Fibroblast of peridontal ligament (primary cell): ENCODE results near the gene CUL7.
"Not testable (repeated sequence)": the region's sequence is repeated elsewhere in the genome, so short reads cannot be mapped to it uniquely, and the experiment has no call there.

ENCODE experiments used
- DNase-seq: peaks from one replicate; pipeline ENCODE4 v3.0.0-alpha.2; 2010; ENCODE audit errors: extremely low read depth

Gene CUL7

DNA sequence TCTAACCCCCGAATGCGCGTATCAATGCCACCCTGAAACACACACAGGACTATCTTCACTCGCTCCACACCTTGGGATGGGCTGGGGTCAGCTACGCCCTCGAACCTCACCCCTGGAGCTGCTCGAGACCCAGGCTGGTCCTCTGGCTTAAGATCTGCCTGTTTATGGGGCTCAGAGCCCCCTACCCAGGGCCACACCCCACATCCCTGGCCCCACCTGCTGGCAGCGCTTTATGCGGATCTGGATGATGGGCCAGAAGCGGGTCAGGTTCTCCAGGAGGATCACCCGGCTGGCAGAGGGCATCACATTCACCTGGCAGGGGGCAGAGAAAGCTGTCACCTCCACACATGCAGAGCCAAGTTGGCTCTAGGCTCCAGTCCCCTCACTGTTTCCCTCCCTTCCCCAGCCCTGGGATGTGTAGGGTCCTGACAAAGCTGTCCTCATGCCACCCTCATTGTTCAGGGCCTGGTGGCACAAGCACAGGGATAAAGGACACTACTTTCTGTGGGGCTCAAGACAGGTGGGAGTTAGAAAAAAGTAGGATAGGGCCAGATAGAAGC is 8.2 kb downstream of the CUL7 start:
- no peak for DNase-seq

DNA sequence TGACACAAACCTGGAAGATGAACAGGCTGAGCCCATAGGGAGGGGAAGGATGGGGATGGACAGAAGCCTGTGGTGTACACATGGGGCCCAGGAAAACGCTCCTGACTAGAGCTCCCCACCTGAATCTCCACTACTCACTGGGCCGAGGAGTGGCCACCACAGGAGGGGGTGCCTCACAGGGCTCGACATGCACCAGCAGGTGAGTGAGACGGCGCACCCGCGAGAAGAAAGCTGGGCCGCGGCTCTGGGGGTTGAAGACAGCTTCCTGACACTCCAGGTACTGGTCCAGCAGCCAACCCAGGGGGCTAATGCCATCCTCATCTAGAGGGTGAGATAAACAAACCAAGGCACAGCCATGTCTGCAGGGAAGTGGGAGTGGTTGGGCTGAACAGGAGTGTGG is 10.3 kb downstream of the CUL7 start:
- no peak for DNase-seq

DNA sequence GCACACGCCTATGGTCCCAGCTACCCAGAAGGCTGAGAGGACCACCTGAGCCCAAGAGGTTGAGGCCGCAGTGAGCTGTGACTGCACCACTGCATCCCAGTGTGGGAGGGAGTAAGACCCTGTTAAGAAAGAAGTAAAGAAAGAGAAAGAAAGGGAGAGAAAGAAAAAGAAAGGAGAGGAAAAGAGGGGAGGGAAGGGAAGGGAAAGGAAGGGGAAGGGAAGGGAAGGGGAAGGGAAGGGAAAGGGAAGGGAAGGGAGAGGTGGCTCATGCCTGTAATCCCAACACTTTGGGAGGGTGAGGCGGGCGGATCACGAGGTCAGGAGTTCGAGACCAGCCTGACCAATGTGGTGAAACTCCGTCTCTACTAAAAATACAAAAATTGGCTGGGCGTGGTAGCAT is 12.2 kb downstream of the CUL7 start:
- not testable (repeated sequence) for DNase-seq

DNA sequence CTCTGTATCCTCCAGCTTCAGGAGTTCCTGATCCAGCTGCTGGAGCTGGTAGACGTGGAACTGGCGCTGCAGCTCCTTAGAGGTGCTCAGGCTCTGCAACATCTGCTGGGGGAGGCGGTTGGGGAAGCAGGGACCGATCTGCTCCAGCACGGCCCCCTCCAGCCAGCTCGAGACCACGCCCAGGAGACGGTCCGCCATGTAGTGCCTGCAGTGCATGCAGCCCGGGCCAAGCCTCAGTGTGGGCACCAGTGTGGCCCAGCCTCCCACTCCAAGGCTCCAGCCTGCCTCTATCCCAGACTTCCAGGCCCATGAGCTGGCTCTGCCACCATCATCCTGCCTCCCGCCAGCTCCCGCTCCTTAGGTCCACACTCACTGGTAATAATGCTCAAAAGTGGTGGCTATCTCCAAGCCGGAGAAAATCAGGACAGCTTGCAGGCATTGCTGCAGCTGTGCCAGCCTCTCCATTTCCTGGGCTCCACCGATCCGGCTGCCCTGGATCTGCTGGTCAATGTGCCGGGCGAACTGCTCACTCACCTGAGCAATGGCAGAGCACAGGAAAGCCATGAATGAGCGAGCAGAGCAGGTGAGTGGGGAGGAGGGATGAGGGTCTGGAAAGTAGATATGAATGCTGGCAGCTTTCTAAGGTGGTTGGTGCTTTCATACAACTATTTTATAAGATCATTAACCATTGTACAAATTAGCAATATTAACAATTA is 13.0 kb downstream of the CUL7 start:
- no peak for DNase-seq

DNA sequence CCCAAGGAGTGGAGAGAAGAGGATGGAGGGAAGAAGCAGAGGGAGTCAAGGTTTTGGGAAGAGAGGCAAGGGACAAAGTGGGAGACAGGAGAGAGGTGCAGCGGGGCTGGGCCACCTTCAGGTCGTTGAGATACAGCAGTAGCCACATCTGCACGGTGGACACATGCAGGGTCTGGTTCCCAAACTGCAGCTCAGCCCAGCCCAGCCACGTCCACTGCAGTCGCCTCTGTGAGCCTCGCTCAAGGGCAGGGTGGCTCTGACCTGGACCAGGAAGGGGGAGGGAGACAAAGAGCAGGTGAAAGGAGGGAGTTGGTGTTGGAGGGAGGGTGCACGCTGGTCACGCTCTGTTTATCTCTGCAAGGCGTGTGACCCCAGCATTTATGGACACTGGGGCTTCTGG is 14.9 kb downstream of the CUL7 start:
- no peak for DNase-seq

DNA sequence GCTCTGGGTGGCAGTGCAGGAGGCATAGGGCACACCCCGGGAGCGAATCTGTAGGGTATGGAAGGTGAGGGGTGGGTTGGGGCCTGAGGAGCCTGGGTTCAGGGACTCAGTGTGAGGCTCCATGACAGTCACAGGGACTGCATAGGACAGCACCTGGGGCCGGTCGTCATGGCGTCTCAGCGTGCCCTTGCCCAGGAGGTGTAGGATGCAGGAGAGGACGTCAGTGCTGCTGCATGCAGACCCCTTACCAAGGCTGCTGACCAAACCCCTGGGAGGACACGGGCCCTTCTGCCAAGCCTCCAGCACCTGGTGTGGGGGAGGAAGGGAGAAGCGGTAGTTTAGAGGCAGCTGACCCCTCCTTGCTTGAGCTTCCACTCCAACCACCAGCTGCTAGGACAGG is 15.9 kb downstream of the CUL7 start:
- DNase-seq, result no peak

DNA sequence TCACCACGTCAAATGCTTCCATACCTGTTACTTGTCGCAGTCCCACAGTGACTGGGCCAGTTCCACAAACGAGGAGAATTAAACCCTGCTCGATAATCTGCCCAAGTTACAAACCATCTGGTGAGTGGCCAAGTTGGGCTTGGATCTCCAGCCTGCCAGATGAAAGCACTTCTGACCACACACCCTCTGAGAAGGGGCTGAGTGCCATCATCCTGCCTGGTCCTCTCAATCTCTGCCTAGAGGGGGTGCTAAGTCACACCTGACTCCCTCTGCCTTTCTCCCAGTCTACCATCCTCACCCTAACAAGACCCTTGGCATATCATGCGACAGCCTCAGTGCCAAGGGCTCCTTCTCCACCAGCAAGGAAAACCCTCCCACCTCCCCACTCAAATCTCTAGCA is 16.5 kb downstream of the CUL7 start:
- DNase-seq, result peak; percentile 23

DNA sequence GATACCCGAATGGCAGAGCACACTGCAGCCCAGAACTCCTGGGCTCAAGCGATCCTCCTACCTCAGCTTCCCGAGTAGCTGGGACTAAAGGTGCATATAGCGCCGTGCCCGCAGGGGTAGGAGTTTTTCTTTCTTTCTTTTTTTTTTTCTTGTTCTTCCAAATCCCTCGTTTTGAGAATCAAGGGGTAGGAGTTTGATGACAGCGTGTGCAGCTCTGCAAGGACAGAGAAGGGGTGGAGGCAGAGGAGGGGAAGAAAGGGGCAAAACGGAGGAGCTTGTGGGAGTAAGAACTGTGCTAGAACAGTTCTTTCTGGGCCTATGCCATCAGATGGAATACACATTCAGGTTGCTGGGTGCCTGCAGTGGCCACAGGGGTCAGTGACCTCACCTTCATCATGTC is 16.9 kb downstream of the CUL7 start:
- no peak for DNase-seq

DNA sequence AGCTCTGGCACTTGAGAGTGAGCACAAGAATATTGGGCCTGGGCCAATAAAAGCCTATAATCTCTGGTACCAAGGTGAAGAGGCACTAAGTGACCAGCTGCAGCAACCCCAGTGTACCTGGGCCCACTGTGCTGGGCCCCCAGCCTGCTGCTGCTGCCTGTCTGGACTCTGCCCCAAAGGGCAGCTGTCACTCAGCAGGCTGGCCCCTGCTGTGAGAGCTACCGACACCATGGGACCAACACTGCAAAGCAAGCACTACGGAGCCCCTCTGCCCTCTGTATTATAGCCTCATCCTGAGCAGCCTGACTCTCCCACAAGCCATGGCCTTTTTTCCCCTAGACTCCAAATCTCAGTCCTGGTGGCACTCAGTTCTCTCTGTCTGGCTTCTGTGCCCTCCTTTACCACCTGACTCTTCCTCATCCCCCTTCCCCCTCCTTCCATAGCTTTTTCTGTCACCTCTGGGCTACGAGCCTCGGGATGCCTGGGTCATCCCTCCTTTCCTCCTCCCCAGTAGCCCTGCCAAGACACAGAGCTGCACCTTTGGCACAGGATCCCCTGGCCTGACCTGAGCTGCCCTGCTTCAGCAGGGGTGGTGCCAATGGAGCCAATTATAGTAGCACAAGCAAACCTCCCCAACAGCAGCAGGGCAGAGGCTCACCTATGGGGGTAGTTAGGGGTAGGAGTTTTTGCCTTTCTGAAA is 18.0 kb downstream of the CUL7 start:
- DNase-seq, result no peak

DNA sequence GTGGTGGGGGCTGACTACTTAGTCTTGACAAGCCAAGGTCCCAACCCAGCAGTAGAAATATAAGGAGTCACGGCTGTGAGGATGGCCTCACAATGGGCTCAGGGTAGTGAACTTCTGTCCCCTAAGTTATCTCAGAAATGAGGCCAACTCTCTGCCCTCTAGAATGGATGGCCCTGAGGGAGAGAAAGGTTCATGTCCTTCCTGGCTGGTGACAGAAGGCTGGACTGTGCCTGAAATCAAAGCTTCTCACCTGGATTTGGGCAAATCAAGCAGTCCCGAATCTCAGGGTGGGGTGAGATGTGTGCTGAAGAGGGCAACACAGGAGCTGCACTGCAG is 19.5 kb downstream of the CUL7 start:
- DNase-seq, result no peak

DNA sequence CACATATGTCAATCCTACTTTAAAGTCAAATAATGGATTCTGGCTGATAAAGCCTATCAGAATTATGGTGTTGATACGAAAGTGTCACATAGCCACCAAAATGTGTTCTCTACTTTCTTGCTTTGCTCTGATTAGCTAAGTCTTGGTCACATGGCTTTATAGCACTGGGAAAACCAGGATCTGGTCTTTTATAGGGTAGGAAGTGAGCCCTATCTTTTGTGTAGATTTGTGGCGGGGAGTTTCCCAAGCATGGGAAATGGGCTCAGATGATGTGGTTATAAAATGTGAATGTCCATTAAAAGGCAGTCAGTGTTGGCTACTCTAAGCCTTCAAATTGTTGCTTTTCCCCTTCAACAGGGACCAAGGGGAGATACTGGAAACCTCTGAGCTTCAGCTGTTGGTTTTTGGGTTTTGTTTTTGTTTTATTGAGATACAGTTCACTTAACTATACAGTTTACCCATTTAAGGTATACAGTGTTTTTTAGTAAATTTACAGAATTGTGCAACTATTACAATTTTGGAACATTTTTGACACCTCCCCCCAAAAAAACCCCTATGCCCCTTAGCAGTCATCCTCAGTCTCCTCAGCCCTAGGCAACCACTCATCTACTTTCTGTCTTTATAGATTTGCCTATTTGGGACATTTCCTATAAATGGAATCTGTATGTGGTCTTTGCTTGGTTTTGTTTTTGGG is 20.0 kb downstream of the CUL7 start:
- DNase-seq, result no peak

DNA sequence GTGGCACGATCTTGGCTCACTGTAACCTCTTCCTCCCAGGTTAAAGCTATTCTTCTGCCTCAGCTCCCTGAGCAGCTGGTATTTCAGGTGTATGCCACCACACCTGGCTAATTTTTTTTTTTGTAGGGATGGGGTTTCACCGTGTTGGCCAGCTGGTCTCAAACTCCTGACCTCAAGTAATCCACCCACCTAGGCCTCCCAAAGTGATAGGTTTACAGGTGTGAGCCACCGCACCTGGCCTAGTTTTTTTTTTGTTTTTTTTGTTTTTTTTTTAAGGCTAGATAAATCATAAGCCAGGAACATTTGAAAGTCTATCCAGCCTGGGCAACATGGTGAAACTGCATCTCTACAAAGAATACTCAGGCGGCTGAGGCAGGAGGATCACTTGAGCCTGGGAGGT is 21.3 kb downstream of the CUL7 start:
- DNase-seq, result no peak

DNA sequence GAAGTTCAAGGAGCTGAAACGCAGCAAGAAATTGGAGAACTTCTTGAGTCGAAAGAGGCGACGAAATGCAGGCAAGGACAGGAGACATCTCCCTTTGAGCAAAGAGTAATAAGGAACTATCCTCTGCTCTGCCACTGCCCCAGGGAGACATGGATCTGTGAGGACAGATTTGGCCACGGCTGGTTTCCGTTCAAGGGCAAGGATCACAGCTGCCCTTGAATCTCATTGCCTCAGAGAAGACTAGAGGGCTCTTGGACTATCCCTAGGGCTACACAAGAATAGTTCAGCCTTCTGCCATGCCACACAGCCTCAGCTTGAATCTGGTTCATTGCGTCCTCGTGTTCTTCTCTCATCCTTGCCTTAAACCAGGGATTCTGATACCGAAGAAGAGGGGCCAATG is 24.5 kb downstream of the CUL7 start:
- no peak for DNase-seq

DNA sequence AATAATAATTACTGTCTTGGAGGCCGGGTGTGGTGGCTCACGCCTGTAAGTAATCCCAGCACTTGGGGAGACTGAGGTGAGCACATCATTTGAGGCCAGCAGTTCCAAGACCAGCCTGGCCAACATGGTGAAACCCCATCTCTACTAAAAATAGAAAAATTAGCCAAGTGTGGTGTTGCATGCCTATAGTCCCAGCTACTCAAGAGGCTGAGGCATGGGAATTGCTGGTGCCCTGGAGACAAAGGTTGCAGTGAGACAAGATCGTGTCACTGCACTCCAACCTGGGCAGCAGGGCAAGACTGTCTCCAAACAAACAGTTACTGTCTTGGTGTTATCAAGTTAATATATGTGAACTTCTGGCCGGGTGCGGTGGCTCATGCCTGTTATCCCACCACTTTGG is 27.3 kb downstream of the CUL7 start:
- DNase-seq, result no peak

DNA sequence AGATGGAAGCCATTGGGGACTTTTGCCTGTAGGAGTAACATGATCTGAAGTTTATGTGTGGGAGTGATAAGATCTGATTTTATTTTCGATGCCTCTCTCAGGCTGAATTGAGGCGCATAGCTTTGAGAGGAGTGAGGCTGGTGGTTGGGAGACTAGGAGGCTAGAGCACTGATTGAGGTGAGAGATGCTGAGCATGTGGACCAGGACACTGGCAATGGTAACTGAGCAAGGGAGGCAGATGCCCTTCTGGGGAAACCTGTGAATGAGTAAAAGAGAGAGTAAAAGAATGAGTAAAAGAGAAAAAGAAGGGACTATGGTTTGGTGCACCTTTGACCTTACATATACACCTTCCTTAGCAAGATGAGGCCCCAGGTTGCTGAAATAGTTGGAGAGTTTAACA is 29.2 kb downstream of the CUL7 start:
- no peak for DNase-seq

DNA sequence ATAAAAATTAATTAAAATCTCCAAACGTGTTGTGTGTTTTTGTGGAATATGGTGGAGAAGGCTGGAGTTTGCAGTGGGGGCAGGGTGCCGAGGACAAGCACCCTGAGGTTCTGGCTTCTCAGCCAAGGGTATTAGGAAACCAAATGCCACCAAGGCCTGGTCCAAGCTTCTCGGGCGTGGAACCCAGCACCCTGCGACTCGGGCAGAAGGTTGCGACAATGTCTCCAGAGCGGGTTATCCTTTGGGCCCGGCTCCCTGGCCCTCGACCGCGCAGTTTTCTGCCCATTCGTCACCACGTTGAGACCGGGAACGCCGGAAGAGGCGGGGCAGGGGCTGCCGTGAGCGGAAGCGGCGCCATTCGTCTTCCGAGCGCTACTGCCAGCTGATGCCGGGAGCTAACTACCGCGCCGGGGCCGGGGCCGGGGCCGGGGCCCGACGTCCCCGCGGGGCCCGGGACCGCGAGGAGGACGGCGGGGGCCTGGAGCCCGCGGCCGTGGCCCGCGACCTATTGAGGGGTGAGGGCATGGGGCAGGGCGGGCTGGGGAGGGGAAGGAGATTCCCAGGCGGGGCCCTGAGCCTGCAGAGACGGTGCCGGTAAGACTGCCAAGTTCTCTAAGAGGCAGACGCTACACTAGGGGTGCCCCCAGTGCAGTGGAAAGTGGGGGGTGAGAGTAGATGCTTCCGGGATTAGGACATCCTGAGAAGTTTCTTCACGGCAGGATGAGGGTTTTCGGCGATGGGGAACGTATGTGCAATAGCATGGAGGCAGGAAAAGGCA is 32.2 kb downstream of the CUL7 start, which contains the start of gene RRP36:
Gene RRP36 (plus strand): TSS at position 354 of the 778 bp plus-strand sequence. CDS start 32 bp downstream, at position 386.
- peak; percentile 53 for DNase-seq

DNA sequence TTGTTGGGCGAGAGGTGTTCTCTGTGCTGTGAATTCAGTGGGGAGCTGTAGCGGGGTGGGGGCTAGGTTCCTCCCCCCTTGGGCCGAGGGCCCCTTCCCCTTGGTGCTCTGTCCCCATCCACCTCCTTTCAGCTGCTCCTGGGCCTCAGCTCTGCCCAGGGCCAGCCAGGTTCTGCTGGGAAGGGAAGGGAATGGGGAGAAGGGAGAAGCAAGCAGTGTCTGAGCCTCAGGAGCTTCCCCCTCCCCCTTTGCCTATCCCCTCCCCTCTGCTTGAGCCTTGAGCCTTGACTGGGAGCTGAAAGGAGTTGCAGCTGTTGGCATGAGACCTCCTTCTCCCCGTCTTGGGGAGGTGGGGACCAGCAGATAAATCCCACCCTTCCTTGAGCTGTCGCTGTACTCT is 32.8 kb downstream of the CUL7 start:
- DNase-seq, result no peak

DNA sequence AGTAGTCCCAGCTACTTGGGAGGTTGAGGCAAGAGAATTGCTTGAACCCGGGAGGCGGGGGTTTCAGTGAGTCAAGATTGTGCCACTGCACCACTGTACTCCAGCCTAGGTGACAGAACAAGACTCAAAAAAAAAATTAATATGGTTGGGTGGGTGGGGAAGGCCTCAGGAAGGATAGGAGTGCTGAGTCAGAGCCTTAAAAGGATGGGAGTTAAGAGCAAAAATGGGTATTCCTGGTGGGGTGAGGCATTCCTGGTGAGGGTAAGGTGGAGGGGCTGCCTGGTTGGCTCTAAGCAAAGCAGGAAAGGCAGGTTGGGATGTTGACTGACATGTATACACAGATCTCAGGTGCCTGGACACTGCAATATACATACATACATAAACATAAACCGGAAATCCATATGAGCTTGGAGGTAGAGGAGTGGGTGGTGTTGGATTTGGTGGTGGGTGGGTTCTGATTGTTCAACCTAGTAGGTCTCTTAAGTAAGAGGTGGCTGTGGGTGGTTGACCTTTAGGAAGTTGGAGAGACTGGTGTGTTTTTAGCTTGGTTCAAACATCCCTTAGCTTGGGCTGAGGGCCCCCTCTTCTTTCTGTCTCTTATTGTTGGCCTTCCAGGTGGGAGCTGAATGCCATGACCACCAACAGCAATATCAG is 33.5 kb downstream of the CUL7 start:
- no peak for DNase-seq

DNA sequence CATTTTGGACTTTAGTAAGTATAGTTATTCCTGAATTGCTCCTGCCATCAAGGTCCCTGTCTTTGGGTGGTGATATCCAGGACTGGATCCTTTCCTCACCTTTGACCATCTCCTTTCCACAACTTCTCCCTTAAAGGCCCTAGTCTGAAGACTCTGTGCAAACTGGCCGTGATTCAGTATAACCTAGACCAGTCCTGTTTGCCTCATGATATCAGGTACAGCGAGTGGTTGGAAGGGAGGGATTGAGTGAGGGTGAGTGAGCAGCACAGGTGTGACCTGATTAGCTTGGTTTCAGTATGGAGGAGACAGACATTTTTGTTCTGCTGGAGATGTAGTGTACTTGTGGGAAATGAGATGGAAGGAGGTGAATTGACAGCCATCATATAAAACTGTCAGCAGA is 34.5 kb downstream of the CUL7 start:
- no peak for DNase-seq

DNA sequence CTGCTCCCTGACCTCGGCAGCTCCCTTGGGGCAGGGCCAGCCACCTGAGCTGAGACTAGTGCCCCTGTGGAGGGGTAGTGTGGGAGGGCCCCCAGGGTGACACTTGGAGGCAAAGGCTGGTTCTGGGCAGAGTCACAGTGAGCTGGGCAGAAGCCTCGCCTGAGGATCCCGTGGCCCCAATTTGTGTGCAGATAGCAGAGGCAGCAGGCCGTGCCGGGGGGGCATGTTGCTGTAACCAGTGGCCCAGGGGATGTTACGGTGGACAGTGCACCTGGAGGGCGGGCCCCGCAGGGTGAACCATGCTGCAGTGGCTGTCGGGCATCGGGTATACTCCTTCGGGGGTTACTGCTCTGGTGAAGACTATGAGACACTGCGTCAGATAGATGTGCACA is 36.7 kb downstream of the CUL7 start:
- DNase-seq, result no peak

DNA sequence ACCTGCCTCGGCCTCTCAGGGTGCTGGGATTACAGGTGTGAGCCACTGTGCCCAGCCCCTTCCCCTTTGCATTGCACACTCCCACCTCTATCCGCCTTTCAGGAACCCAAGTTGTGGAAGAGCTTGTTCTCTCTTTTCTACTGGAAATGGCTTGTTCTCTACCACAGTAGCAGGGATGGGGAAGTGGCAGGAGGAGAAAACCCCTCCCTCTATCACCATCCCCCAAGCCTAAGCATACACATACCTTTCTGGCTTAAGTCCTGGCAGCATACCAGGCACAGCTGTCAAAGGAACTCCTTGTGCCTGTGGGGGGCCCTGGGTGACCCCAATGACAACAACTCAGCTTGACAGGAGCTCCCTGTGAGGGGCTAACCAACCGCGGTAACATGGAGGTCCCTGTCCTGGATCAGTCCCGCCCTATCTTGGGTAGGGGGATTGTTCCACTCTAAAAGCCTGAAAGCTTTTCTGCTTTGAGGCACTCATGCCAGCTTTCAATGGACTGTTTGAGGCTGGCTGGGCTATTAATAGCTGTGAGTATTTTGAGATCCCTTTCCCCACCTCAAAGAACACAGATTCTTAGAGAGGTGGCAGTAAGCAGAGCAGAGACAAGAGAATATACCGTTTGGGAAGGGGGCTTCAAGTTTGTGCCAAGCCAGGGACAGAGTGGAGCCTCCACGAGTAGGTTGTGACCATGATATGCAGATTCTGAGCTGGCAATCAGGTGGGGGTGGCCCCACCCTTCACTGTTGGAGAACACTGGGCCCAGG is 37.3 kb downstream of the CUL7 start:
- DNase-seq, result no peak
